GM21786 (cell line): Measurements from ENCODE around the gene OMP.
A peak's percentile ranks its signal among the peaks of the same experiment; 100 is the strongest.

Experiments
- ATAC-seq: cut with Tn5 transposase; IDR thresholded peaks from one replicate; pipeline ENCODE4 v1.9.1; 2021; ENCODE audit not compliant: unreplicated experiment

The OMP gene

GRCh38 chr11:77068457-77069335 lies 33.9 kb upstream of the OMP start:
- no peak for ATAC-seq

- no peak for ATAC-seq
Observed at GRCh38 chr11:77069336-77069968, 33.2 kb upstream of the OMP start.

DNA sequence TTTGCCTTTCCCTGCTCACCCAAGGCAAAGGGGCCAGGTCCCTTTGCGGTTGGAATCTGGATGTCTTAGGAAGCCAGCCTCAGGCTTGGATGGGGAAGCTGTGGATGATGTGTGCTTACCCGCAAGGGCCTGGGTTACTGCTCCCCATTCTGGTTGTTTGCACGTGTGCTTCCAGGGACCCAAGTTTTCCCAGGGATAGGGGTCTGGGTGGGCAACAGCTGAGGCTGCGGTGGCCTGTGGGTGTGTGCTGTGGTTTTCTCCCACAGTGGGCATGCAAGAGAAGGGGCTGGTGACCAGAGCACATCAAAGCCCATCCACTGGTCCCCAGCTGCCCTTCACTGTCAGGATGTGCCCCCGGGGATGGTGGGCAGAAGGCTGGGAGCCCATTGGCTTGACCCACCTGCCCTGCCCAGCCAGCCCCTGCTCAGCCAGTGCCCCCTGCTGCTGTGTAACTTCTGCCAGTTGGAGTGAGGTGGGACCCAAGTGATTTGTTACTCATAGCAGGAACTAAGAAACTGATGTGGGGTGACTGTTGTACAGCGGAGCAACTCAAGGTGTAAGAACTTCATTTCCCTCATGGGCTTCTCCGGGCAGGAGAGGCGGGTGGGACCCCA lies 32.6 kb upstream of the OMP start:
- ATAC-seq: no peak

DNA sequence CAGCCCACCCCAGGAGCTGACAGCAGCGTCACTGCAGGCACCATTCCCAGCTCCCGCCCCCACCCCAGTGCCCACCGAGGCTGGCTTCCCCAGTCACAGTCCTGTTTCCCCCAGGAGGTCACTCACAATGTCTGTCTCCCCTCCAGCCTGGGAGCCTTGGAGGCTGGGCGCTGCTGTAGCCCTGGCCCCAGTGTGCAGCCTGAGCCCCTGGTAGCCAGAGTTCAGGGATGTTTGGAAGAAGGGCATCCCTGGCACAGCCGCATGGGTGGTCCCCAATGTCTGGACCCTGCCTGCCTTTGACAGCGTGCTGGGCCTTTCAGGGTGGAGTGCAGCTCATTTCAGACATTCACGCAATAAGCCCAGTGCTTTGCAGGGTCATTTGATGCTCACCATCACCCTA lies 31.6 kb upstream of the OMP start:
- no peak for ATAC-seq

- ATAC-seq: no peak
Observed at GRCh38 chr11:77071671-77072605, 30.7 kb upstream of the OMP start.

DNA sequence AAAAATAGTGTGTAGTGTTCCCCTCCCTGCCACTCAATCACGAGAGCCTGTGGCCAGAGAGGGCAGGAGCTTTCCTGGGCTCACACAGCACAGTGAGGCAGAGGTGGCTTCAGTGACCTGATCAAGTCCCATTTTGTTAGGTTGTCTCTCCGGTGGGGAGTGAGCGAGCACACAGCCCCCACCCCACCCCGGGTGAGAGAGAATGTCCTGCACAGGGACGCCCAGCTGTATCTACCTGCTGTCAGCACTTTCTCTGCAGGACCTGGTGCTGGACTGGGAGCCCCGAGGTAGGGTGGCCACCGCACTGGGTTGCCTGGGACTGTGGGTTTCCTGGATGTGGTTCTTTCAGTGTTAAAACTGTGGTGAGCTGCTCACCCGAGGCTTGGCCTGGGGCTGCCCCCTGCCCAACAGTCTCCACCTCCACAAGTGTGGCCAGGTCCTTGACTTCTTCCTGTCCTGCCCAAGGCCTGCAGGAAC lies 29.8 kb upstream of the OMP start:
- ATAC-seq: peak; percentile 47

DNA sequence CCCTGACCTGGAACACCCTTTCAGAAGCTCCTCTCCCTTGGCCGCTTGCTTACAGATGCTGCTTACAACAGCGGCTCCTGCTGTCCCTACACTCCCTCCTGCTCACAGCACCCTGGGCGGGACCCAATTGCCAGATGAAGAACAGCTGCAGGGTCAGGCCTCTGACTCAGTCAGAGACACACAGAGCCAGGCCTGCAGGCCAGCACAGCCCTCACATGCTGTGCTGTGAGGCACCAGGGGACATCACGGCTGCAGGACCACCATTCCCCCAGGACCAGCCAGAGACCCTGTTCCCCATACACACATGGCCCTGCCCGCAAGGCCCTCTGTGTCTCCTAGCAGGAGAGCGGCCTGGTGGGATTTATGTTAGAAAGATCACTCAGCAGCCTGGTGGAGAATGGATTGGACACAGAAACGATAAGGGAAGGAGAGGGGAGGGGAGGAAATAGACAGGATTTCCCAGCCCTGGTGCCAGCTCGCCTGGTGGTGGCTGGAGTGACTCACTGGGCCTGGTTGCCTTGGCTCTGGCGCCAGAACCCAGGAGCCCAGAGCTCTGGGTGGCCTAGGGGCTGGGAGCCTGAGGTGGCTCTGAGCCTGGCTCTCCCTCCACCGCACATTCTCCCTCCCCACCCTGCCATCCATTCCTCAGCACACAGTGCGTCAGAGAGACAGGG lies 29.2 kb upstream of the OMP start:
- no peak for ATAC-seq

DNA sequence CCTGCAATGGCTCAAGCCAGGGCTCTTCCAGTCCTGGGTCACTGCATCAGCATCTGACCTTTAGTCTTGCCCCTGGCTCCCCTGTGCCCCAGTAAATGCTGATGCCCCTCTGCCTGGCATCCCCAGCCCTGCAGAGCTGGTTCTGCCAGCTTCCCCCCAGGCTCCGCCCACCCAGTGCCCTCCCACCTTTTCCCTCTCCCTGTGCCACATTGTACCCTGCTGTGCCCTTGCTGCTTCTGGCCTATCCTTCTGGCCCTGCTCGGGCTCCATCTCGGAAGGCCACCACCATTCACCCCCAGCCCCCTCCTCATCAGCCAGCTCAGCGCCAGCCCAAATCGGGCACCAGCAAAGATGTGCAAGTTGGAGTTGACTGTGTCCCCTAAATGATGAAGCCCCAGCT lies 28.4 kb upstream of the OMP start:
- no peak for ATAC-seq

- ATAC-seq: no peak
Observed at GRCh38 chr11:77074626-77075221, 27.9 kb upstream of the OMP start.

GRCh38 chr11:77075425-77075905 lies 27.2 kb upstream of the OMP start:
- ATAC-seq: no peak

DNA sequence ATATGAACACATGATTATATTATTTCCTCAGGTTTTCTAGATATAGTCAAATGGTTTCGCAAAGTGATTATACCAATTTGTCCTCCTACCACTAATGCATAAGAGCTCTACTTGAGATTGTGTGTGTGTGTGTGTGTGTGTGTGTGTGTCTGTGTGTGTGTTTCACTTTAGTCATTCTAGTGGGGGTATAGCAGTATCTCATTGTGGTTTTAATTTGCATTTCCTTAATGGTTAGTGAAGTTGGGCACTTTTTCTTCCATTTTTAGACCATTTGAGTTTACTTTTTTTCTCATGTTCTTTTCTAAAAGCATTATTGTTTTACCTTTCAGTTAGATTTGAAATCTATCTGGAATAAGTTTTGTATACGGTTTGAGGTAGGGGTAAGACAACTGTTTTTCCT lies 23.0 kb upstream of the OMP start:
- no peak for ATAC-seq

DNA sequence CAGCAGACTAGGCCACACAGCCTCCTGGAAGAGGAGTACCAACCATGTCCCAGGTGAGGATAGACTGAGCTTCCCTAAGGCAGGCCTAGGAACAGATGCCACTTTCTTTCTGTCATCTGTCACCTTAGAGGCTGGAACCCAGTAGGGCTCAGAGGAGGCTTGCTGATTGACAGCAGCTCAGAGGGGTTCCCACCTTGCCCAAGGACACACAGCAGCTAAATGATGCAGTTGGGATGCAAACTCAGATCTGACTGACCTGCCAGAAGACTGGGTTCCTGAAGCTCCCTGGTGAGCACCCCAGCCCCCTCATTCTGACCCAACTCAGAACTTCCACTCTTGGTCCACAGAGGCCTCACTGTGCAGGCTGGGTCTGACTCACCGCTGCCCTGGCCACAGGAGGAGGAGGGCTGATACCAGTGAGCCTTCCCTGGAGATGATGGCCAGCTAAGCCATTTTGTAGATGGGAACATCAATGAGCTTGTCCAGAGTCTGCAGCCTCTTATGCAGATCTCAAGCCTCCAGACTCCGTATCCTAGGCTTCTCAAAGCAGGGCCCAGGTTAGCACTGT lies 21.9 kb upstream of the OMP start:
- ATAC-seq: no peak

DNA sequence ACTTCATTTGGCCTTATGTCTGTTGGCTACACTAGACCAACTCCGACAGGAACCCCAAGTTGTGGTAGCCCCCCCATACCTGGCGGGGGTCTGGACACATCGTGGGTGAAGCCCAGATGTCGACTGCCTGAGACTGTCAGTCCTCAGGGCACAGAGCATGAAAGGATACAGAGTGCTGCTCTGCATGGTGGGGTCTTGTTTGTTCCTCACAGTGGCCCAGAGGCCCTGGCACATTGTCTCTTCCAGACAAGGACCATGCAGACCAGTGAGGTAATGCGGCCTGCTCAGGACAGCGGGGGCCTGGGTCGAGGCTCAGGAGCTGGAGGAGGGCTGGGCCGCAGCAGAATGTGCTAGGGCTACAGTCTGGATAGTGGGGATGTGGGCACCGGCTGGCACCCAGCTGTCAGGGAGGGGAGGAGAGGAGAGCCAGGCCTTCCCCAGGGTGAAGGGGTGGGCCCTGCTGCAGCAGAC lies 21.2 kb upstream of the OMP start:
- ATAC-seq: no peak

GRCh38 chr11:77081976-77082836 lies 20.4 kb upstream of the OMP start:
- ATAC-seq: no peak

DNA sequence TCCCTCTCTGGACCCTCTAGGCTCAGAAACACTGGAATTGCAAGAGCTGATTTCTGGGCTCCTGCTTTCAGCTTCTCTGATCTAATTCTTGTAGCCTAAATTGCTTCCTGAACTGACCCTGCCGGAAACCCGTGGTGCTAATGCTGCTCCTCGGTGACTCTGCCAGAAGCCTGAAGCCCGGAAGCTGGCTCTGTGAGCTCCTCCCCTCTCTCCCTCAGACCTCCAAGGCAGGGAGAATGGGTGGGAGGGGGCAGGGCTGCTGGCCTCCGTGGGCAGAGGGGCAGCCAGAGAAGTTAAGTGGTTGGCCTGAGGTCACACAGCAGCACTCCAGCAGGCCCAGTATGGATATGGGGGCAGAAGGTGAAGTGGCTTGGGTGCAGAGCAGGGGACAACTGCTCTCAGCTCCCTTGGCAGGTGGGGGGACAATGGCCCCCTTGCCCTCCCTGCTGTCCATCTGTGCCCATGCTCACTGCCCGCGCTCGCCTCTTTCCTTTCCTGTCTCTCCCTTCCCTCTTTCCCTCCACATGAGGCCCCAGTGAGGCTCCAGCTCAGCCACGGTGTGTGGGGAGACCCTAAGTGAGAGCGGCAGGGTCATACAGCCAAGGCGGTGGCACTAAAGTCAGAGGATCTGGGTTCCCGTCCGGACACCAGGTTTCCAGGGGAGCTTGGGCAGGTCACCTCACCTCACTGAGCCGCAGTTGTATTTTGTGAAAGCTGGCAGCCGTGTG lies 19.6 kb upstream of the OMP start:
- no peak for ATAC-seq

- no peak for ATAC-seq
Observed at GRCh38 chr11:77083566-77084245, 18.9 kb upstream of the OMP start.

DNA sequence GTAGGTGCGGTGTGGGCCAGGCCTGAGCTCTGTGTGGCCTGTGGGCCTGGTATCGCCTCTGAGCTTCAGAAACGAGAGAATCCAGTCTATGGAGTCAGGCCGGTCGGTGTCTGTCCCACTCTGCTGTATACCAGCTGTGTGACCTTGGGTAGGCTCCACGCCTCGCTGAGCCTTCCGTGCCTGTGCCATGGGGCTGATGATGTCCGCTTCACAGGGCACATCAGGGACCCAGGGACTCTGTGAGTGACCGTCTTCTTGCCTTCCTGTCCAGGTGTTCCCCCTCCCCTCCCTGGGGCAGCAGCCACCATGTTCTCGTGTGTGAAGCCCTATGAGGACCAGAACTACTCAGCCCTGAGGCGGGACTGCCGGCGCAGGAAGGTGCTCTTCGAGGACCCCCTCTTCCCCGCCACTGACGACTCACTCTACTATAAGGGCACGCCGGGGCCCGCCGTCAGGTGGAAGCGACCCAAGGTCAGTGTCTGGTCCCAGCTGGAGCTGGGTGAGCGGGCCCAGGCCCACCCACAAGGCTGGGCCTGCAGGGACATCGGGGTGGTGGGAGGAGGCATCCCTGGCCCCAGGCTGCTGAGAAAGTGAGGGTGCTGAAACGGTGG lies 18.0 kb upstream of the OMP start:
- ATAC-seq: no peak
